ENCODE measurements around the gene TTC1.
"Not testable (repeated sequence)": the region's sequence is repeated elsewhere in the genome, so short reads cannot be mapped to it uniquely, and the experiment has no call there.

Gene TTC1

GRCh38 chr5:160001457-160001856, 7.5 kb upstream of the TTC1 start:
- no peak for DNase-seq (ENCODE audit: low spot score)

- DNase-seq (ENCODE audit: low spot score): no peak
Observed at GRCh38 chr5:160007514-160007913, 1.4 kb upstream of the TTC1 start.

- not testable (repeated sequence) for DNase-seq (ENCODE audit: low spot score)
Observed at GRCh38 chr5:160008529-160008876, 436 bp upstream of the TTC1 start.

GRCh38 chr5:160009591-160009989, 651 bp downstream of the TTC1 start:
- no peak for DNase-seq (ENCODE audit: low spot score)

- no peak for DNase-seq (ENCODE audit: low spot score)
Observed at GRCh38 chr5:160011471-160011870, 2.5 kb downstream of the TTC1 start.

- not testable (repeated sequence) for DNase-seq (ENCODE audit: low spot score)
Observed at GRCh38 chr5:160014197-160014596, 5.3 kb downstream of the TTC1 start.

GRCh38 chr5:160018945-160019625, 10.1 kb downstream of the TTC1 start:
- DNase-seq (ENCODE audit: low spot score): no peak

- no peak for DNase-seq (ENCODE audit: low spot score)
Observed at GRCh38 chr5:160020266-160020770, 11.4 kb downstream of the TTC1 start.

GRCh38 chr5:160020964-160021363, 12.0 kb downstream of the TTC1 start:
- no peak for DNase-seq (ENCODE audit: low spot score)

GRCh38 chr5:160021831-160022446, 13.0 kb downstream of the TTC1 start:
- DNase-seq (ENCODE audit: low spot score): peak; percentile 9

- no peak for DNase-seq (ENCODE audit: low spot score)
Observed at GRCh38 chr5:160023007-160023907, 14.3 kb downstream of the TTC1 start.

GRCh38 chr5:160023908-160024630, 15.1 kb downstream of the TTC1 start:
- no peak for DNase-seq (ENCODE audit: low spot score)

GRCh38 chr5:160029004-160029403, 20.1 kb downstream of the TTC1 start:
- DNase-seq (ENCODE audit: low spot score): no peak

- DNase-seq (ENCODE audit: low spot score): no peak
Observed at GRCh38 chr5:160029540-160030139, 20.7 kb downstream of the TTC1 start.

GRCh38 chr5:160030631-160031377, 21.9 kb downstream of the TTC1 start:
- no peak for DNase-seq (ENCODE audit: low spot score)

GRCh38 chr5:160033546-160034252, 24.8 kb downstream of the TTC1 start:
- DNase-seq (ENCODE audit: low spot score): no peak

GRCh38 chr5:160036243-160036642, 27.3 kb downstream of the TTC1 start:
- DNase-seq (ENCODE audit: low spot score): no peak

- DNase-seq (ENCODE audit: low spot score): no peak
Observed at GRCh38 chr5:160036884-160037283, 27.9 kb downstream of the TTC1 start.

GRCh38 chr5:160039810-160040470, 31.0 kb downstream of the TTC1 start:
- DNase-seq (ENCODE audit: low spot score): no peak

- no peak for DNase-seq (ENCODE audit: low spot score)
Observed at GRCh38 chr5:160040471-160040835, 31.5 kb downstream of the TTC1 start.
